CD4-positive, alpha-beta T cell (primary cell): ENCODE measurements around the gene PDE7B. TPM values are rescaled to one million over a fixed set of nuclear protein-coding genes. Genes with fewer than 3 reads are reported as not detected.

Experiments used
- ATAC-seq: fragments of 200-7000 bp; cut with Tn5 transposase; one replicate; pipeline ENCODE4 v1.10.0; 2022; ENCODE audit warnings: mild to moderate bottlenecking; ENCODE audit not compliant: poor library complexity
- CTCF ChIA-PET: fragments of 350-600 bp; sonication (Branson Sonifier 250); formaldehyde crosslinking; loops from one replicate; lab custom pipeline; 2021; ENCODE audit warnings: antibody characterized with exemption, inconsistent platforms; lab: Charles Lee
- POLR2A ChIA-PET: fragments of 350-600 bp; sonication (Branson Sonifier 250); formaldehyde crosslinking; loops from one replicate; lab custom pipeline; 2021; ENCODE audit warnings: antibody characterized with exemption, inconsistent platforms; lab: Charles Lee
- DNase-seq, 14 experiments: peaks; one replicate each; pipeline ENCODE4 v3.0.0-alpha.2; 2013 to 2020; ENCODE audit warnings: mixed read lengths in 2 of 14
- H3K27ac ChIP-seq, 2 donors: one replicate each; pipeline versions ENCODE4 v1.5.1 to v1.7.0; 2013; ENCODE audit warnings: low read length in 2 of 2, low read depth in 1 of 2, mild to moderate bottlenecking in 1 of 2
- H3K27me3 ChIP-seq, 2 experiments: 1 replicate in 1 of 2; 2 replicates in 1 of 2; pipeline versions ENCODE4 v1.6.1 to v1.7.0; 2013; ENCODE audit warnings: low read length in 2 of 2, control low read depth in 1 of 2, mild to moderate bottlenecking in 1 of 2, moderate library complexity in 1 of 2; ENCODE audit not compliant: insufficient read depth in 2 of 2, control insufficient read depth in 1 of 2
- H3K36me3 ChIP-seq: one replicate; pipeline ENCODE4 v1.6.1; 2013; ENCODE audit warnings: low read length, control low read depth; ENCODE audit not compliant: insufficient read depth
- H3K4me1 ChIP-seq: one replicate; pipeline ENCODE4 v1.6.1; 2013; ENCODE audit warnings: low read length, control low read depth; ENCODE audit not compliant: insufficient read depth
- H3K4me3 ChIP-seq: one replicate; pipeline ENCODE4 v1.5.1; 2013; ENCODE audit warnings: mild to moderate bottlenecking, low read length, moderate library complexity
- H3K9me3 ChIP-seq, 2 experiments: 1 replicate in 1 of 2; 2 replicates in 1 of 2; pipeline versions ENCODE4 v1.6.1 to v1.7.0; 2013; ENCODE audit warnings: low read length in 2 of 2, mild to moderate bottlenecking in 2 of 2, control low read depth in 1 of 2, moderate library complexity in 1 of 2; ENCODE audit not compliant: control insufficient read depth in 1 of 2, insufficient read depth in 1 of 2
- H3K27ac Mint-ChIP-seq: one replicate; pipeline ENCODE4 v1.8.0; 2020; ENCODE audit warnings: mixed read lengths
- H3K27me3 Mint-ChIP-seq: one replicate; pipeline ENCODE4 v1.8.0; 2021; ENCODE audit warnings: mixed read lengths
- H3K36me3 Mint-ChIP-seq: one replicate; pipeline ENCODE4 v1.8.0; 2021; ENCODE audit warnings: low read depth, mixed read lengths
- H3K4me1 Mint-ChIP-seq: one replicate; pipeline ENCODE4 v1.8.0; 2021; ENCODE audit warnings: low read depth, mixed read lengths
- H3K4me3 Mint-ChIP-seq: one replicate; pipeline ENCODE4 v1.8.0; 2020; ENCODE audit warnings: mild to moderate bottlenecking, mixed read lengths
- H3K9me3 Mint-ChIP-seq: one replicate; pipeline ENCODE4 v1.8.0; 2020; ENCODE audit warnings: mixed read lengths
- intact Hi-C, 2 experiments: fragments of 100-400 bp; cut with DNase I in 1 of 2; cut with micrococcal nuclease in 1 of 2; formaldehyde crosslinking; loops; one replicate each; pipeline versions ENCODE4 v1.15.1 to v1.9.0; 2023 to 2025; cut with DNase I, micrococcal nuclease
- total RNA-seq, 174 experiments: library from RNA in 2 of 174; stranded (reverse) in 2 of 174; gene quantifications; one replicate each; pipeline ENCODE4 v1.2.3 and lab custom pipeline; 2021 to 2026
- TF ChIP-seq, protein P1 (sequence below): fragments of 200-600 bp; IDR thresholded peaks from one replicate; pipeline ENCODE4 v1.8.0; 2022; ENCODE audit warnings: antibody characterized with exemption, mild to moderate bottlenecking

PDE7B gene
- total RNA-seq, 2 experiments from 2014 or later = 0.25 to 0.34 TPM

DNA sequence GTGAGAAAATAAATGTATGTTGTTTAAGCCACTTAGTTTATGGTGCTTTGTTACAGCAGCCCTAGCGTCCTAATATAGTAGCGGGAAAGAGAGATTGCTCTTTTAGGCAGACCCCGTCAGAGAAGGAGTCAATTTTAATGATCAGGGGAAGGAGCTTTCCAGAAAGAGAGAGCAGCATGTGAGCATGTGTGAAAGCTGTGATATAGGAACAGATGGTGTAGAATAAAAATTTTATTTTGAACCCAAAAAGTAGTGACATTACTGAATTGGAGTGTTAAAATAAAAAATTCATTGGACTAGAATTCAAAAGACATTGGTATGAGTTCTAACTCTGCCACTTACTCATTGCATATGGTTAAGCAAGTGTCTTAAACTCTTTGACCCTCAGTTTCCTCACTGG, 119.8 kb downstream of the PDE7B start:
- ATAC-seq (no peak), DNase-seq (no peak)
- intact Hi-C loops = no loop called here
- H3K4me3 ChIP-seq = no peak overlapping the region
- peaks cover 4% of the 10 kb centered on the region for H3K9me3 Mint-ChIP-seq
- no peaks in the 10 kb centered on the region for H3K27me3 ChIP-seq
- no peaks in the 10 kb centered on the region for H3K36me3 Mint-ChIP-seq
- ChIA-PET CTCF (no interaction called here), POLR2A (no interaction called here)
- H3K4me3 Mint-ChIP-seq = no peak overlapping the region
- TF ChIP-seq, protein P1, sequence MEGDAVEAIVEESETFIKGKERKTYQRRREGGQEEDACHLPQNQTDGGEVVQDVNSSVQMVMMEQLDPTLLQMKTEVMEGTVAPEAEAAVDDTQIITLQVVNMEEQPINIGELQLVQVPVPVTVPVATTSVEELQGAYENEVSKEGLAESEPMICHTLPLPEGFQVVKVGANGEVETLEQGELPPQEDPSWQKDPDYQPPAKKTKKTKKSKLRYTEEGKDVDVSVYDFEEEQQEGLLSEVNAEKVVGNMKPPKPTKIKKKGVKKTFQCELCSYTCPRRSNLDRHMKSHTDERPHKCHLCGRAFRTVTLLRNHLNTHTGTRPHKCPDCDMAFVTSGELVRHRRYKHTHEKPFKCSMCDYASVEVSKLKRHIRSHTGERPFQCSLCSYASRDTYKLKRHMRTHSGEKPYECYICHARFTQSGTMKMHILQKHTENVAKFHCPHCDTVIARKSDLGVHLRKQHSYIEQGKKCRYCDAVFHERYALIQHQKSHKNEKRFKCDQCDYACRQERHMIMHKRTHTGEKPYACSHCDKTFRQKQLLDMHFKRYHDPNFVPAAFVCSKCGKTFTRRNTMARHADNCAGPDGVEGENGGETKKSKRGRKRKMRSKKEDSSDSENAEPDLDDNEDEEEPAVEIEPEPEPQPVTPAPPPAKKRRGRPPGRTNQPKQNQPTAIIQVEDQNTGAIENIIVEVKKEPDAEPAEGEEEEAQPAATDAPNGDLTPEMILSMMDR = no peak
- no peak overlapping the region for H3K27ac Mint-ChIP-seq
- H3K4me1 Mint-ChIP-seq = no peaks in the 10 kb centered on the region
- no peaks in the 10 kb centered on the region for H3K9me3 ChIP-seq
- no peaks in the 10 kb centered on the region for H3K27me3 Mint-ChIP-seq
- H3K27ac ChIP-seq = no peak overlapping the region
- no peaks in the 10 kb centered on the region for H3K36me3 ChIP-seq
- H3K4me1 ChIP-seq = no peaks in the 10 kb centered on the region

DNA sequence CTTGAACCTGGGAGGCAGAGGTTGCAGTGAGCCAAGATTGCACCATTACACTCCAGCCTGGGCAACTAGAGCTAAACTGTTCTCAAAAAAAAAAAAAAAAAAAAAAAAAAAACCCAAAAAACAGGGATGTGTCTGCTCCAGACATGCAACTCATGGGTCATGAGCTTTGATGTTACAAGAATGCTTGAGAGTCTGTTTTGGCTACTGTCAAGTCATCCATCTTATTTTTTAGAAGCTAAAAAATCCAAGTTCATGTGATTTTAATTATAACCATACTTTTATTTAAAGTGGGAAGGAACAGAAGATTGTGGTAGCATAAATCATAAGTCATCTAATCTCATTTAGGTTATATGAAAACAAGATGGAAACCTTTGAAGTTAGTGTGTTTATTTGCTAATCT, 120.6 kb downstream of the PDE7B start:
- H3K27ac ChIP-seq = no peak overlapping the region
- Mint-ChIP-seq H3K36me3 (no peaks in the 10 kb centered on the region), H3K27ac (no peak overlapping the region)

DNA sequence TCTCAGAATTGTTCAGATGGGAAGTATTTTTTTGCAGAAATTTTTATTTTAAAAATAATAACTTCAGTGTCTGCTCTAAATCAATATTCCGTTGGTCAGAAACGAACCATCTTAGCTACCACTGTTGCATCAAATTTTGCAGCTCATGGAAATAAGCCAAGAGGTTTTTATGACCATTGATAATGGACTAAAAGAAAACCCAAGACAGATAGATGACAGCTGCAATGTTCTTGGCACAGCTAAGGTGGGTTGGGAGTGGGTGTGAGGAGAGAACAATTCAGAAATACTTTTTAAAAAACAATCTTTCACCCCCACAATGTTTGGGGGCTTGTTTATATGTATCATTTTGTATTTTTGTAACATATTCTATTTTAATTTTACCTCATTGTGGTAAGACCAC, 121.1 kb downstream of the PDE7B start:
- Histone ChIP-seq H3K4me3 (no peak overlapping the region), H3K9me3 (no peaks in the 10 kb centered on the region), H3K27ac (no peak overlapping the region), H3K36me3 (no peaks in the 10 kb centered on the region), H3K4me1 (no peaks in the 10 kb centered on the region), H3K27me3 (no peaks in the 10 kb centered on the region)
- peaks cover 4% of the 10 kb centered on the region for H3K9me3 Mint-ChIP-seq
- no peak for DNase-seq
- ATAC-seq = no peak
- H3K4me3 Mint-ChIP-seq = no peak overlapping the region
- TF ChIP-seq, protein P1 = no peak
- H3K4me1 Mint-ChIP-seq = no peaks in the 10 kb centered on the region
- H3K27me3 Mint-ChIP-seq = no peaks in the 10 kb centered on the region
- H3K27ac Mint-ChIP-seq = no peak overlapping the region
- intact Hi-C loops = no loop called here
- POLR2A ChIA-PET = interaction anchor here (0.6 kb wide), 1 partner anchor 307 kb away, joined by 3 read pairs; no protein-coding TSS in a partner anchor
- CTCF ChIA-PET = no interaction called here
- H3K36me3 Mint-ChIP-seq = no peaks in the 10 kb centered on the region

More for the DNA sequence above, 120.6 kb downstream of the PDE7B start:
- ChIA-PET POLR2A (interaction anchor here (0.6 kb wide), 1 partner anchor 307 kb away, joined by 3 read pairs; no protein-coding TSS in a partner anchor), CTCF (no interaction called here)
- TF ChIP-seq, protein P1 = no peak
- Histone ChIP-seq H3K27me3 (no peaks in the 10 kb centered on the region), H3K36me3 (no peaks in the 10 kb centered on the region), H3K4me1 (no peaks in the 10 kb centered on the region), H3K9me3 (no peaks in the 10 kb centered on the region), H3K4me3 (no peak overlapping the region)
- no peaks in the 10 kb centered on the region for H3K27me3 Mint-ChIP-seq
- H3K4me3 Mint-ChIP-seq = no peak overlapping the region
- intact Hi-C loops = no loop called here
- H3K9me3 Mint-ChIP-seq = peaks cover 4% of the 10 kb centered on the region
- H3K4me1 Mint-ChIP-seq = no peaks in the 10 kb centered on the region
- ATAC-seq (no peak), DNase-seq (no peak)
